NCI-H1048 (cell line): ENCODE data around the gene RPS6KA2.
A peak's percentile ranks its signal among the peaks of the same experiment; 100 is the strongest.
"Not testable (repeated sequence)": the region's sequence is repeated elsewhere in the genome, so short reads cannot be mapped to it uniquely, and the experiment has no call there.

Experiments used
- DNase-seq: peaks from one replicate; lab custom pipeline; 2025; lab: John Stamatoyannopoulos, UW

RPS6KA2 gene

GRCh38 chr6:166394036-166394892 lies 232.8 kb downstream of the RPS6KA2 start:
- no peak for DNase-seq

- DNase-seq: no peak
Measured at GRCh38 chr6:166393535-166393823, 233.6 kb downstream of the RPS6KA2 start.

DNA sequence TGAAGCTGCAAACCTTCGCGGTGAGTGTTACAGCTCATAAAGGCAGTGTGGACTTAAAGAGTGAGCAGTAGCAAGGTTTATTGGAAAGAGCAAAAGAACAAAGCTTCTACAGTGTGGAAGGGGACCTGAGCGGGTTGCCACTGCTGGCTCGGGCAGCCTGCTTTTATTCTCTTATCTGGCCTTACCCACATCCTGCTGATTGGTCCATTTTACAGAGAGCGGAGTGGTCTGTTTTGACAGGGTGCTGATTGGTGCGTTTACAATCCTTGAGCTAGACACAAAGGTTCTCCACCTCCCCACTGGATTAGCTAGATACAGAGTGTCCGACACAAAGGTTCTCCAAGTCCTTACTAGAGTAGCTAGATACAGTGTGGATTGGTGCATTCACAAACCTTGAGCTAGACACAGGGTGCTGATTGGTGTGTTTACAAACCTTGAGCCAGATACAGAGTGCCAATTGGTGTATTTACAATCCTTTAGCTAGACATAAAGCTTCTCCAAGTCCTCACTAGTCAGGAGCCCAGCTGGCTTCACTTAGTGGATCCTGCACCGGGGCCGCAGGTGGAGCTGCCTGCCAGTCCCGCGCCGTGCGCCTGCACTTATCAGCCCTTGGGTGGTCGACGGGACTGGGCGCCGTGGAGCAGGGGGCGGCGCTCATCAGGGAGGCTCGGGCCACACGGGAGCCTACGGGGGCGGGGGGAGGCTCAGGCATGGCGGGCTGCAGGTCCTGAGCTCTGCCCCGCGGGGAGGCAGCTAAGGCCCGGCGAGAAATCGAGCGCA lies 234.1 kb downstream of the RPS6KA2 start:
- not testable (repeated sequence) for DNase-seq

- no peak for DNase-seq
Measured at GRCh38 chr6:166389119-166389518, 237.9 kb downstream of the RPS6KA2 start.

- no peak for DNase-seq
Measured at GRCh38 chr6:166388290-166389004, 238.6 kb downstream of the RPS6KA2 start.

- no peak for DNase-seq
Measured at GRCh38 chr6:166387642-166388289, 239.3 kb downstream of the RPS6KA2 start.

GRCh38 chr6:166387098-166387497 lies 240.0 kb downstream of the RPS6KA2 start:
- DNase-seq: not testable (repeated sequence)

- no peak for DNase-seq
Measured at GRCh38 chr6:166386111-166386510, 240.9 kb downstream of the RPS6KA2 start.

DNA sequence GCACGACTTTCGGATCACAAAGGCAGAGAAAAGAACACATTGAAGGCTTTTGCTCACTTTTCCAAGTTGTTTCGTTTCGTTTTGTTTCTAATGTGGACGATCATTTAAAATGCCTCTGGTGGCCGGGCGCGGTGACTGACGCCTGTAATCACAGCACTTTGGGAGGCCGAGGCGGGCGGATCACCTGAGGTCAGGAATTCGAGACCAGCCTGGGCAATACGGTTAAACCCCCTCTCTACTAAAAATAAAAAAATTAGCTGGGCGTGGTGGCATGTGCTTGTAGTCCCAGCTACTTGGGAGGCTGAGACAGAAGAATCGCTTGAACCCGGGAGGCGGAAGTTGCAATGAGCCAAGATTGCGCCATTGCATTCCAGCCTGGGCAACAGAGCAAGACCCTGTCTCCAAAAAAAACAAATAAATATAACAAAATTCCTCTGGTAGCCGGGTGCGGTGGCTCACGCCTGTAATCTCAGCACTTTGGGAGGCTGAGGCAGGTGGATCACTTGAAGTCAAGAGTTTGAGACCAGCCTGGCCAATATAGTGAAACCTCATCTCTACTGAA lies 243.2 kb downstream of the RPS6KA2 start:
- DNase-seq: not testable (repeated sequence)

DNA sequence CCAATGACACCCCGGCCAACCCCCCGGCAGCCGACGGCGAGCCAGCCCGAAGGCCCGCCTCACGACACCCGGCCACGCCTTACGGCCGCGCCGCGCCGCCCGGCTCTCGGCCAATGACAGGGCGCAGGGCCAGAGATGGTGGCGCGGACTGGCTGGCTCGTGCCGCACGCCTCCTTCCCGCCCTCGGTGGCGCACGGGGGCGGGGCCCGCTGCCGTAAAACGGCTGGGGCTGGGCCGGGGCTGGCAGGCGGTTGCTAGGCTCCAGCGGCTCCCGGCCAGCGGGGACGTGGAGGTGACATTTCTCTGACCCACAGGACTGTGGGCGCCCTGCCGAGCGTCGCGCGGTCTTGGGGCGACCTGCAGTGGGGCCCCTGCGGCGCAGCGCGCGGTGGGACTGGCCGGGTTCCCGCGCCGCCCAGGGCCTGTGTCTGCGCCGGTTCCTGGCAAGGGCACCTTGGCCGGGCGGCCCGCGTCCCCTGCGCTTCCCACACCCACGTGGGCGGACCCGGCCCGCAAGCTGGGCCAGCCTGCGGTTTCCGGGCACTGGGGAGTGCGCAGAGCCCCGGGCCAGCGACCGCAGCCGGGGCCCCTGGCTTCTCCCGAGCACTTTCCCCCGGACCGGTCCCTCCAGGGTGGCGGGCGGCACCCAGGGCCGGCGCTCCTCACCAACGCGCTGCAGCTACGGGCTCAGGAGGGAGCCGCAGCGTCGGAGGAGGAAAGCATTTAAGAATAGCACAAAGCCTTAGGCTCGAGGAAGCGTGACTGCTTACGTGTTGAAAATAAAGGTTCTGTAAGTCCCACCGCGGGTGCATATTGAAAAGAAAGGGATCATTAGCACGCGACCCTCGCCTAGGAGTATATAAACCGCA lies 243.9 kb downstream of the RPS6KA2 start, which contains the start of gene MPC1:
TSS of gene MPC1 (minus strand) at position 8 of the 869 bp plus-strand sequence. CDS start 64 bp downstream, outside the sequence.
- peak; percentile 87 for DNase-seq

DNA sequence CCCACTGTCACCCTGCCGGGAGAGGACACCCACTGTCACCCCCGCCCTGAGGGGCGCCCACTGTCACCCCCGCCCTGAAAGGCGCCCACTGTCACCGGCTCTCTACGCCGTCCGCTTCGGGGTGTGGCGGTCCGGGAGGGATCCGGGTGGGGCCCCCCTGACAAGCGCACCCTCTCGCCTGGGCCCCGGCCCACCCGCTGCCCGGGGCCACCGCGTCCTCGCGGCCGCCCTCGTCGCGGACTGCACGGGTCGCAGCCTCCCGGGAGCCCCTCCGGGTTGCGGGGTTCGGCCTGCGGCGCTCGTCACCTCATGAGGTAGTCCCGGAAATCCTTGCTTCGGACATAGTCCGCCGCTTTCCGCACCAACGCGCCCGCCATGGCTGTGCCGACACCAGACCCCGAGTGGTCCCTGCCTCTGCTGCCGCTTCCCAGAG lies 244.5 kb downstream of the RPS6KA2 start:
- no peak for DNase-seq

- DNase-seq: no peak
Measured at GRCh38 chr6:166381733-166382499, 245.1 kb downstream of the RPS6KA2 start.

DNA sequence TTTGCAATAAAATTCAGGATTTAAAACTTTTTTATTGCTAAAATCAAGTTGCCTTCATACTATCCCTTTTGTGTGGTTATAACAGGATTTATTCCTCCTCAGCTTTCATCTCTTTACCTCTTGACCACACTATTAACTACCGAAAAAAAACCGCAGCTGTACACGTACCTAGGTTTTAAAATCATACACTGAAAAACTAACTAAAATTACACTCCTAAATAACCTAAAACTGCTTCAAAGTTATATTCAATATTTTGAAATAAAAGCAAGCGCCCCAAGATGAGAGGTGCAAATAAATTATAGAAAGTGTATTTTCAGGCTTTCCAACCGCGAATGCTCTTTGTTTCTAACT lies 245.7 kb downstream of the RPS6KA2 start:
- DNase-seq: no peak

DNA sequence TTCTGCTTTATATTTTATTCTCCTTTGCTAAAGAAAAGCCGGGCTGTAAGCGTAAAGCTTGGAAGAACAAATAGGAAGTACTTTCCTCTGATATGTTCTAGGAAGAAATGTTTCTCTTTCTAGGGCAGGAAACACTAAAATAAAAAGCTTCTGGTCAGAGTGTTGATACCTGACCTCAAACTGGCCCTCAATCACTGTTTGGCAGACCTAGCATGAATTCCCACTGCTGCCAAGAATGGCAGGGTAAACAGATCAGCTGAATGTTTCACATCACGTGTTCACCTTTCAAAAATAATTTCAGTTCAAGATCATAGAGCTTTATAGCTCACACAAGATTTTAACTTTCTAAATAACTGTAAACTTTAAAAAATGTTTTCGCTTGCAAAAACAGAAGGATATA lies 247.3 kb downstream of the RPS6KA2 start:
- no peak for DNase-seq

DNA sequence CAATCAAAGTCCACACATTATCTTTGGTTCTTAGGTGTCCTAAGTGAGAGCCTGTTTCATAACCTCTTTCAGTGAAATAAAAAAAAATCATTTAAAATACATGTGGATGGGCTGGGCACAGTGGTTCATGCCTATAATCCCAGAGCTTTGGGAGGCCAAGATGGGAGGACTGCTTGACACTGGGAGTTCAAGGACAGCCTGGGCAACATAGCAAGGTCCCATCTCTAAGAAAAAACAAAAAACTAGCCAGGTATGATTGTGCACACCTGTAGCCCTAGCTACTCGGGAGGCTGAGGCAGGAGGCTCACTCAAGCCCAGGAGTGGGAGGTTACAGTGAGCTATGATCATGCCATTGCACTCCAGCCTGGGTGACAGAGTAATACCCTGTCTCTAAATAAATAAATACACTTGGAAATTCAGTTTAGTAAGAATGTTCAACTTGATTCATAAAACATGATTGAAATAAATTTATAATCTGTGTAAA lies 247.9 kb downstream of the RPS6KA2 start:
- no peak for DNase-seq

DNA sequence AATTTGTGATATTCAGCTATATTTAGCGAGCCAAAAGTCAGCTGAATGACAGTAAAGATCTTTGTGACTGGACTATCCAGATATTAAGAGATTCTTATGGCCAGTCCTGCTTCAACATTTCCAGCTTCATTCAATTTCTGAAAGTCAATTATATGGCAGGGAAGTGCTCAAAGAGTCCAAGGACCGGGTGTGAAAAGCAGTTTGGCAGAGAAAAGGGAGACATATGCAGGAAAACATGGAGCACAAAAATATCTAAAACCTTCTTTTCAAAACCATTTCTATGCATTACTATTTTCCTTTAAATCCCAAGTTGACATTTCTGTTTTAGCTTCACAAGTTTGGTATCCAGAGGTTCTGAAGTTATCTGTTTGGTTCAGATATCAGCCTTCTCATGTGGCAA lies 249.3 kb downstream of the RPS6KA2 start:
- no peak for DNase-seq

DNA sequence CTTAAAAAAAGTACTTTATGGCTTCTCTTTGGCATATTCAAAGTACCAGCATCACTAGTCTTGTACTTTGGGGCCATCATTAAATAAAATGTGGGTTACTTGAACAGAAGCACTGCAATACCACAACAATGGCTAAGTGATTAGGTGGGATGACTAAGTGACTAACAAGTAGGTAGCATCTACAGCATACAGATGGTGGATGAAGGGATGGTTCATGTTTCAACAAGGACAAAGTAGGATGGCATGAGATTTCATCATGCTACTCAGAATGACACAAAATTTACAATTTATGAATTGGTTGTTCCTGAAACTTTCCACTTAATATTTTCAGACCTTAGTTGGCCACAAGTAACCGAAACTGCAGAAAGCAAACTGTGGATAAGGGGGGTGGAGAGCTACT lies 252.0 kb downstream of the RPS6KA2 start:
- DNase-seq: no peak

GRCh38 chr6:166370489-166370888 lies 256.6 kb downstream of the RPS6KA2 start:
- no peak for DNase-seq

- DNase-seq: no peak
Measured at GRCh38 chr6:166369782-166370181, 257.3 kb downstream of the RPS6KA2 start.

- no peak for DNase-seq
Measured at GRCh38 chr6:166366921-166367320, 260.1 kb downstream of the RPS6KA2 start.
